ENCODE measurements around the gene AFDN.

AFDN gene

GRCh38 chr6:168013250-168013915 is 186.7 kb downstream of the AFDN start:
- H3K4me3 ChIP-seq (ENCODE audit: low read depth, low read length) = no peak overlapping the region
- no peak for DNase-seq (ENCODE audit: low read depth)
- TF ChIP-seq CTCF (conservative IDR thresholded peaks at IDR 0.05; ENCODE audit: low read depth, low read length) = no peak

GRCh38 chr6:168014428-168014827 is 187.7 kb downstream of the AFDN start:
- no peak for DNase-seq (ENCODE audit: low read depth)
- H3K4me3 ChIP-seq (ENCODE audit: low read depth, low read length) = no peak overlapping the region
- TF ChIP-seq CTCF (conservative IDR thresholded peaks at IDR 0.05; ENCODE audit: low read depth, low read length) = no peak

- no peak for TF ChIP-seq CTCF (conservative IDR thresholded peaks at IDR 0.05; ENCODE audit: low read depth, low read length)
- no peak for DNase-seq (ENCODE audit: low read depth)
- no peak overlapping the region for H3K4me3 ChIP-seq (ENCODE audit: low read depth, low read length)
These were observed 188.3 kb downstream of the AFDN start for GRCh38 chr6:168015009-168015408.

- no peak for TF ChIP-seq CTCF (conservative IDR thresholded peaks at IDR 0.05; ENCODE audit: low read depth, low read length)
- peak; percentile 86 for DNase-seq (ENCODE audit: low read depth)
- no peak overlapping the region for H3K4me3 ChIP-seq (ENCODE audit: low read depth, low read length)
These were observed 188.9 kb downstream of the AFDN start for GRCh38 chr6:168015482-168016175.

- no peak overlapping the region for H3K4me3 ChIP-seq (ENCODE audit: low read depth, low read length)
- no peak for TF ChIP-seq CTCF (conservative IDR thresholded peaks at IDR 0.05; ENCODE audit: low read depth, low read length)
- no peak for DNase-seq (ENCODE audit: low read depth)
These were observed 189.5 kb downstream of the AFDN start for GRCh38 chr6:168016176-168016620.

GRCh38 chr6:168016721-168017525 is 190.2 kb downstream of the AFDN start:
- DNase-seq (ENCODE audit: low read depth) = peak; percentile 72
- H3K4me3 ChIP-seq (ENCODE audit: low read depth, low read length) = no peak overlapping the region
- TF ChIP-seq CTCF (conservative IDR thresholded peaks at IDR 0.05; ENCODE audit: low read depth, low read length) = no peak

All from choroid plexus epithelial cell (primary cell).